ENCODE data around the gene ZP1.

ZP1 gene

GRCh38 chr11:60872124-60872960, 5.0 kb downstream of the ZP1 start:
- no peak for TF ChIP-seq CTCF (IDR thresholded peaks at IDR 0.05; ENCODE audit: extremely low read depth, missing control alignments)
- DNase-seq (ENCODE audit: low spot score): no peak

GRCh38 chr11:60872961-60873524, 5.7 kb downstream of the ZP1 start:
- DNase-seq (ENCODE audit: low spot score): no peak
- no peak for TF ChIP-seq CTCF (IDR thresholded peaks at IDR 0.05; ENCODE audit: extremely low read depth, missing control alignments)

GRCh38 chr11:60873533-60873932, 6.2 kb downstream of the ZP1 start:
- TF ChIP-seq CTCF (IDR thresholded peaks at IDR 0.05; ENCODE audit: extremely low read depth, missing control alignments): no peak
- no peak for DNase-seq (ENCODE audit: low spot score)

- DNase-seq (ENCODE audit: low spot score): no peak
- TF ChIP-seq CTCF (IDR thresholded peaks at IDR 0.05; ENCODE audit: extremely low read depth, missing control alignments): no peak
Observed at GRCh38 chr11:60874421-60875365, 7.4 kb downstream of the ZP1 start.

GRCh38 chr11:60875366-60876167, 8.2 kb downstream of the ZP1 start:
- TF ChIP-seq CTCF (IDR thresholded peaks at IDR 0.05; ENCODE audit: extremely low read depth, missing control alignments): no peak
- no peak for DNase-seq (ENCODE audit: low spot score)

GRCh38 chr11:60876168-60876485, 8.8 kb downstream of the ZP1 start:
- no peak for TF ChIP-seq CTCF (IDR thresholded peaks at IDR 0.05; ENCODE audit: extremely low read depth, missing control alignments)
- no peak for DNase-seq (ENCODE audit: low spot score)

Data from GM20000 (cell line).